ENCODE results near the gene NTNG1. TPM values are rescaled to one million over a fixed set of nuclear protein-coding genes. Genes with fewer than 3 reads are reported as not detected.
A peak's percentile ranks its signal among the peaks of the same experiment; 100 is the strongest.

The NTNG1 gene
- total and polyA plus RNA-seq, 2 of the 13 experiments (the other 11 are each of a cell fraction or from before 2014, with no cell fraction given), result not detected

GRCh38 chr1:107525145-107525544 is 384.3 kb downstream of the NTNG1 start (continued):
- TF ChIP-seq, protein P1, sequence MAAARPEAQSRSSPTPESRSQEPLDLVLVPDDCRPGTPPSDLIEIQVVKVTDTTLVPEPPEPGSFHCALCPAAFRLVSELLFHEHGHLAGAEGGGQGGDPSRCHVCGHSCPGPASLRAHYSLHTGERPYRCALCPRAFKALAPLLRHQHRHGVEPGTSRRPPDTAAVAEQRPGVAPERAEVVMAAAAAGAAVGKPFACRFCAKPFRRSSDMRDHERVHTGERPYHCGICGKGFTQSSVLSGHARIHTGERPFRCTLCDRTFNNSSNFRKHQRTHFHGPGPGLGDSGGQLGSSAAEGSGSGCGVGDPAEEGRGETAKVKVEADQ (CRISPR knock-in tag; IDR thresholded peaks at IDR 0.05; ENCODE audit: borderline replicate concordance), result no peak
- TF ChIP-seq FOXK2 (IDR thresholded peaks at IDR 0.05) (no peak), ZMYM2 (CRISPR knock-in tag; IDR thresholded peaks at IDR 0.05) (no peak), PPARG (CRISPR knock-in tag; conservative IDR thresholded peaks at IDR 0.05) (no peak), FOSL2 (CRISPR knock-in tag; IDR thresholded peaks at IDR 0.05) (peak; percentile 37; the same call in 1 of the 2 replicates), KMT2B (CRISPR knock-in tag; IDR thresholded peaks at IDR 0.05) (no peak), NR2F1 (CRISPR knock-in tag; IDR thresholded peaks at IDR 0.05) (no peak), ZNF513 (CRISPR knock-in tag; conservative IDR thresholded peaks at IDR 0.05) (no peak), ZNF44 (CRISPR knock-in tag; IDR thresholded peaks at IDR 0.05) (no peak), ZNF230 (CRISPR knock-in tag; IDR thresholded peaks at IDR 0.05) (no peak), ZFP36L1 (CRISPR knock-in tag; IDR thresholded peaks at IDR 0.05) (no peak), ZNF333 (CRISPR knock-in tag; IDR thresholded peaks at IDR 0.05; ENCODE audit: borderline replicate concordance) (no peak), ZNF18 (CRISPR knock-in tag; IDR thresholded peaks at IDR 0.05; ENCODE audit: insufficient replicate concordance) (no peak)
- TF ChIP-seq, protein P2, sequence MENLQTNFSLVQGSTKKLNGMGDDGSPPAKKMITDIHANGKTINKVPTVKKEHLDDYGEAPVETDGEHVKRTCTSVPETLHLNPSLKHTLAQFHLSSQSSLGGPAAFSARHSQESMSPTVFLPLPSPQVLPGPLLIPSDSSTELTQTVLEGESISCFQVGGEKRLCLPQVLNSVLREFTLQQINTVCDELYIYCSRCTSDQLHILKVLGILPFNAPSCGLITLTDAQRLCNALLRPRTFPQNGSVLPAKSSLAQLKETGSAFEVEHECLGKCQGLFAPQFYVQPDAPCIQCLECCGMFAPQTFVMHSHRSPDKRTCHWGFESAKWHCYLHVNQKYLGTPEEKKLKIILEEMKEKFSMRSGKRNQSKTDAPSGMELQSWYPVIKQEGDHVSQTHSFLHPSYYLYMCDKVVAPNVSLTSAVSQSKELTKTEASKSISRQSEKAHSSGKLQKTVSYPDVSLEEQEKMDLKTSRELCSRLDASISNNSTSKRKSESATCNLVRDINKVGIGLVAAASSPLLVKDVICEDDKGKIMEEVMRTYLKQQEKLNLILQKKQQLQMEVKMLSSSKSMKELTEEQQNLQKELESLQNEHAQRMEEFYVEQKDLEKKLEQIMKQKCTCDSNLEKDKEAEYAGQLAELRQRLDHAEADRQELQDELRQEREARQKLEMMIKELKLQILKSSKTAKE (CRISPR knock-in tag; IDR thresholded peaks at IDR 0.05; ENCODE audit: borderline replicate concordance), result no peak
- TF ChIP-seq, protein P3, sequence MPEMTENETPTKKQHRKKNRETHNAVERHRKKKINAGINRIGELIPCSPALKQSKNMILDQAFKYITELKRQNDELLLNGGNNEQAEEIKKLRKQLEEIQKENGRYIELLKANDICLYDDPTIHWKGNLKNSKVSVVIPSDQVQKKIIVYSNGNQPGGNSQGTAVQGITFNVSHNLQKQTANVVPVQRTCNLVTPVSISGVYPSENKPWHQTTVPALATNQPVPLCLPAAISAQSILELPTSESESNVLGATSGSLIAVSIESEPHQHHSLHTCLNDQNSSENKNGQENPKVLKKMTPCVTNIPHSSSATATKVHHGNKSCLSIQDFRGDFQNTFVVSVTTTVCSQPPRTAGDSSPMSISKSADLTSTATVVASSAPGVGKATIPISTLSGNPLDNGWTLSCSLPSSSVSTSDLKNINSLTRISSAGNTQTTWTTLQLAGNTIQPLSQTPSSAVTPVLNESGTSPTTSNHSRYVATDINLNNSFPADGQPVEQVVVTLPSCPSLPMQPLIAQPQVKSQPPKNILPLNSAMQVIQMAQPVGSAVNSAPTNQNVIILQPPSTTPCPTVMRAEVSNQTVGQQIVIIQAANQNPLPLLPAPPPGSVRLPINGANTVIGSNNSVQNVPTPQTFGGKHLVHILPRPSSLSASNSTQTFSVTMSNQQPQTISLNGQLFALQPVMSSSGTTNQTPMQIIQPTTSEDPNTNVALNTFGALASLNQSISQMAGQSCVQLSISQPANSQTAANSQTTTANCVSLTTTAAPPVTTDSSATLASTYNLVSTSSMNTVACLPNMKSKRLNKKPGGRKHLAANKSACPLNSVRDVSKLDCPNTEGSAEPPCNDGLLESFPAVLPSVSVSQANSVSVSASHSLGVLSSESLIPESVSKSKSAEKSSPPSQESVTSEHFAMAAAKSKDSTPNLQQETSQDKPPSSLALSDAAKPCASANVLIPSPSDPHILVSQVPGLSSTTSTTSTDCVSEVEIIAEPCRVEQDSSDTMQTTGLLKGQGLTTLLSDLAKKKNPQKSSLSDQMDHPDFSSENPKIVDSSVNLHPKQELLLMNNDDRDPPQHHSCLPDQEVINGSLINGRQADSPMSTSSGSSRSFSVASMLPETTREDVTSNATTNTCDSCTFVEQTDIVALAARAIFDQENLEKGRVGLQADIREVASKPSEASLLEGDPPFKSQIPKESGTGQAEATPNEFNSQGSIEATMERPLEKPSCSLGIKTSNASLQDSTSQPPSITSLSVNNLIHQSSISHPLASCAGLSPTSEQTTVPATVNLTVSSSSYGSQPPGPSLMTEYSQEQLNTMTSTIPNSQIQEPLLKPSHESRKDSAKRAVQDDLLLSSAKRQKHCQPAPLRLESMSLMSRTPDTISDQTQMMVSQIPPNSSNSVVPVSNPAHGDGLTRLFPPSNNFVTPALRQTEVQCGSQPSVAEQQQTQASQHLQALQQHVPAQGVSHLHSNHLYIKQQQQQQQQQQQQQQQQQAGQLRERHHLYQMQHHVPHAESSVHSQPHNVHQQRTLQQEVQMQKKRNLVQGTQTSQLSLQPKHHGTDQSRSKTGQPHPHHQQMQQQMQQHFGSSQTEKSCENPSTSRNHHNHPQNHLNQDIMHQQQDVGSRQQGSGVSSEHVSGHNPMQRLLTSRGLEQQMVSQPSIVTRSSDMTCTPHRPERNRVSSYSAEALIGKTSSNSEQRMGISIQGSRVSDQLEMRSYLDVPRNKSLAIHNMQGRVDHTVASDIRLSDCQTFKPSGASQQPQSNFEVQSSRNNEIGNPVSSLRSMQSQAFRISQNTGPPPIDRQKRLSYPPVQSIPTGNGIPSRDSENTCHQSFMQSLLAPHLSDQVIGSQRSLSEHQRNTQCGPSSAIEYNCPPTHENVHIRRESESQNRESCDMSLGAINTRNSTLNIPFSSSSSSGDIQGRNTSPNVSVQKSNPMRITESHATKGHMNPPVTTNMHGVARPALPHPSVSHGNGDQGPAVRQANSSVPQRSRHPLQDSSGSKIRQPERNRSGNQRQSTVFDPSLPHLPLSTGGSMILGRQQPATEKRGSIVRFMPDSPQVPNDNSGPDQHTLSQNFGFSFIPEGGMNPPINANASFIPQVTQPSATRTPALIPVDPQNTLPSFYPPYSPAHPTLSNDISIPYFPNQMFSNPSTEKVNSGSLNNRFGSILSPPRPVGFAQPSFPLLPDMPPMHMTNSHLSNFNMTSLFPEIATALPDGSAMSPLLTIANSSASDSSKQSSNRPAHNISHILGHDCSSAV (CRISPR knock-in tag; IDR thresholded peaks at IDR 0.05; ENCODE audit: borderline replicate concordance), result no peak
